ENCODE results near the gene RYR3. TPM values are rescaled to one million over a fixed set of nuclear protein-coding genes. Genes with fewer than 3 reads are reported as not detected.

The RYR3 gene
- total RNA-seq, 1 donor from 2014 or later = not detected

DNA sequence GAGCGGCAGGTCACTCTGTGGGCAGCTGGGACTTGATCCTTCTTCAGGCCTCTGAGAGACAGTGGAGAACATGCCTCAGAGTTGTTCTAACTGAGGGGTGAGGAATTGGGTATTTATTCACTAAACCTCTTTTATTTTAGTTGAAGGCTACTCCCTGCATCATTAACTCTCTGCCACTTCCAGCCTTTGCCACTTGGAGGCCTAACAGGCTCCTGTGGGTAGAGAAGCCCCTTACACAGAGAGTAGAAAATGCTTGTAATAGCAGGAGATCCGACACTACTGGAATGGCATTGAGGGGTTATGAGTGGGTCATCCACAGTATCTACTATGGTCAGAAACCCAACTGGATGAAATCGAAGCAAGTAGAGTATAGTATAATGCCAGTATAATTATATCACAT is 81.7 kb downstream of the RYR3 start:
- Mint-ChIP-seq H3K4me3 (no peak overlapping the region), H3K36me3 (ENCODE audit: low read depth) (no peaks in the 10 kb centered on the region), H3K27ac (no peak overlapping the region), H3K9me3 (no peaks in the 10 kb centered on the region), H3K4me1 (no peaks in the 10 kb centered on the region), H3K27me3 (no peaks in the 10 kb centered on the region)
- TF ChIP-seq, protein P1, sequence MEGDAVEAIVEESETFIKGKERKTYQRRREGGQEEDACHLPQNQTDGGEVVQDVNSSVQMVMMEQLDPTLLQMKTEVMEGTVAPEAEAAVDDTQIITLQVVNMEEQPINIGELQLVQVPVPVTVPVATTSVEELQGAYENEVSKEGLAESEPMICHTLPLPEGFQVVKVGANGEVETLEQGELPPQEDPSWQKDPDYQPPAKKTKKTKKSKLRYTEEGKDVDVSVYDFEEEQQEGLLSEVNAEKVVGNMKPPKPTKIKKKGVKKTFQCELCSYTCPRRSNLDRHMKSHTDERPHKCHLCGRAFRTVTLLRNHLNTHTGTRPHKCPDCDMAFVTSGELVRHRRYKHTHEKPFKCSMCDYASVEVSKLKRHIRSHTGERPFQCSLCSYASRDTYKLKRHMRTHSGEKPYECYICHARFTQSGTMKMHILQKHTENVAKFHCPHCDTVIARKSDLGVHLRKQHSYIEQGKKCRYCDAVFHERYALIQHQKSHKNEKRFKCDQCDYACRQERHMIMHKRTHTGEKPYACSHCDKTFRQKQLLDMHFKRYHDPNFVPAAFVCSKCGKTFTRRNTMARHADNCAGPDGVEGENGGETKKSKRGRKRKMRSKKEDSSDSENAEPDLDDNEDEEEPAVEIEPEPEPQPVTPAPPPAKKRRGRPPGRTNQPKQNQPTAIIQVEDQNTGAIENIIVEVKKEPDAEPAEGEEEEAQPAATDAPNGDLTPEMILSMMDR (IDR thresholded peaks at IDR 0.05) = no peak
- ChIA-PET POLR2A (no interaction called here), CTCF (no interaction called here)
- intact Hi-C loops (cut with micrococcal nuclease) = no loop called here
- no peak for DNase-seq
- no peak for ATAC-seq (ENCODE audit: low read depth)

DNA sequence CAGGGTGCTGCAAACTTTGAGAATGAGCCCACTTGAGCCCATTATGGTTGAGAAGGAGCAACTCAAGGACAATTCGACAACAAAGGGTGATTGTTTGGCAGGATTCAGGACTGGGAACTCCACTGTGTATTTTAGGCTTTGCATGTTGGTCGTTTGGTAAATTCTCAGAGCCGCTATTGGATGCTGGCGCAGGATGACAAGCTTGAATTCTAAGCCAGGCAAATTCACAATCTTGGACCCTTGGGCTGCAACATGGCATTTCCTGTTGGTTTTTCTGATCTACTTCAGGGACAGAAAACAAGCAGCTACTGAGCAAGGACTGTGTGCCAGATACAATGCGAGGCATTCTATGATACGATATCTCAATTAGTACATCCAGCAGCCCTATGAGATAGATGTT is 82.8 kb downstream of the RYR3 start:
- DNase-seq = no peak
- TF ChIP-seq, protein P1 (IDR thresholded peaks at IDR 0.05) = no peak
- POLR2A ChIA-PET = no interaction called here
- Mint-ChIP-seq H3K9me3 (no peaks in the 10 kb centered on the region), H3K4me3 (no peak overlapping the region), H3K27me3 (no peaks in the 10 kb centered on the region), H3K36me3 (ENCODE audit: low read depth) (no peaks in the 10 kb centered on the region), H3K4me1 (no peaks in the 10 kb centered on the region), H3K27ac (no peak overlapping the region)
- CTCF ChIA-PET = no interaction called here
- intact Hi-C loops (cut with micrococcal nuclease) = no loop called here
- no peak for ATAC-seq (ENCODE audit: low read depth)

DNA sequence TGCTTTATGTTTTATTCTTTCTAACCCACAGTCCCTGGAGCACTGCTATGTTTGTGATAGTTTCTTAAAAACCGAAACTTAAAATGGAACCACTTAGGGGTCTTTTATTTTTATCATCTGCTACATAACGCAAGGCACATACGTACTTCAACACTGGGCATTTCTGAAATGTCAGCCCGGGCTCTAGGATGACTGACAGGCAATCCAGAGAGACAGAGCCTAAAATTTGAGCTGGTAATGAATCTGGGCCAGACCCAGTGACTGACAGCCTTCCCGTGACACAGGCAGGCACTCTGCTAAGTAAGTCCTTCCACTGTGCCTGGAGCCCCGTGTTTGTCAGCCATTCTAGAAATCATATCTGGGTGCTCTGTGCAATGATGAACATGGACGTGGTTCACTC is 84.6 kb downstream of the RYR3 start:
- Mint-ChIP-seq H3K4me3 (no peak overlapping the region), H3K4me1 (no peaks in the 10 kb centered on the region), H3K27ac (no peak overlapping the region), H3K27me3 (peaks cover 2% of the 10 kb centered on the region), H3K9me3 (no peaks in the 10 kb centered on the region), H3K36me3 (ENCODE audit: low read depth) (no peaks in the 10 kb centered on the region)
- intact Hi-C loops (cut with micrococcal nuclease) = no loop called here
- DNase-seq = no peak
- POLR2A ChIA-PET = no interaction called here
- TF ChIP-seq, protein P1 (IDR thresholded peaks at IDR 0.05) = no peak
- ATAC-seq (ENCODE audit: low read depth) = no peak
- CTCF ChIA-PET = no interaction called here

GRCh38 chr15:33395846-33396245 is 85.1 kb downstream of the RYR3 start:
- H3K27me3 Mint-ChIP-seq = peaks cover 4% of the 10 kb centered on the region
- no peak overlapping the region for H3K27ac Mint-ChIP-seq
- TF ChIP-seq, protein P1 (IDR thresholded peaks at IDR 0.05) = no peak
- no peaks in the 10 kb centered on the region for H3K9me3 Mint-ChIP-seq
- no peaks in the 10 kb centered on the region for H3K4me1 Mint-ChIP-seq
- no peak overlapping the region for H3K4me3 Mint-ChIP-seq
- ATAC-seq (ENCODE audit: low read depth) (no peak), DNase-seq (no peak)
- H3K36me3 Mint-ChIP-seq (ENCODE audit: low read depth) = no peaks in the 10 kb centered on the region
- intact Hi-C loops (cut with micrococcal nuclease) = no loop called here
- CTCF ChIA-PET = no interaction called here
- POLR2A ChIA-PET = no interaction called here

DNA sequence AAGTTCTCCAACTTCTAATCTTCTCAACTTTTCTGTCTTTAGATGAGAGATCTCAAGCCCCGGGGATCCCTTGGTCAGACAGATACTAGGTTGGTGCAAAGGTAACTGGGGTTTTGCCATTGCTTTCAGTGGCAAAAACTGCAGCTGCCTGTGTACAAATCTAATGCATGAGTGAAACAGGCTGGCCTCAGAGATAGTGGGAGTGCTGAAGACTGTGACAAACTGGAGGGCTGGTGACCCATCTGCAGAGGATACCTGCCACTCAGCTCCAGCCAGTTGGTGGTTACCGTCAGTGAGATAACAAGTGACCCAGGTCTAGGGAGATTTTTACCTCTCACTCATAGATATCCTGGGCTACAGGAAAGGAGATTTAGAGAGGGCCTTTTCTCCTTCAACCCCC is 85.7 kb downstream of the RYR3 start:
- Mint-ChIP-seq H3K36me3 (ENCODE audit: low read depth) (no peaks in the 10 kb centered on the region), H3K9me3 (no peaks in the 10 kb centered on the region), H3K4me1 (no peaks in the 10 kb centered on the region), H3K27me3 (peaks cover 4% of the 10 kb centered on the region), H3K27ac (no peak overlapping the region), H3K4me3 (no peak overlapping the region)
- intact Hi-C loops (cut with micrococcal nuclease) = no loop called here
- ATAC-seq (ENCODE audit: low read depth) = no peak
- TF ChIP-seq, protein P1 (IDR thresholded peaks at IDR 0.05) = no peak
- POLR2A ChIA-PET = no interaction called here
- DNase-seq = no peak
- CTCF ChIA-PET = no interaction called here

Measured in activated B cell treated with CpG ODN at 0.5 μM for 24 hours (primary cell).